Cardiac fibroblast (primary cell): Measurements from ENCODE around the gene INO80E.
A peak's percentile ranks its signal among the peaks of the same experiment; 100 is the strongest.

Experiments used
- DNase-seq, 2 donors: peaks; one replicate each; pipeline versions ENCODE4 v3.0.0 to v3.0.0-alpha.2; 2010; ENCODE audit warnings: low read depth in 2 of 2
- H3K4me3 ChIP-seq, 2 donors: replicated peaks in 1 of 2; 1 replicate in 1 of 2; 2 replicates in 1 of 2; pipeline ENCODE4 v1.5.1; 2011; ENCODE audit warnings: low read depth in 2 of 2, low read length in 2 of 2, mild to moderate bottlenecking in 2 of 2, moderate library complexity in 1 of 2
- TF ChIP-seq, protein P1 (sequence below): IDR thresholded peaks from one replicate; pipeline ENCODE4 v1.5.1; 2011; ENCODE audit warnings: low read depth, mild to moderate bottlenecking, low read length, inconsistent platforms

Gene INO80E

DNA sequence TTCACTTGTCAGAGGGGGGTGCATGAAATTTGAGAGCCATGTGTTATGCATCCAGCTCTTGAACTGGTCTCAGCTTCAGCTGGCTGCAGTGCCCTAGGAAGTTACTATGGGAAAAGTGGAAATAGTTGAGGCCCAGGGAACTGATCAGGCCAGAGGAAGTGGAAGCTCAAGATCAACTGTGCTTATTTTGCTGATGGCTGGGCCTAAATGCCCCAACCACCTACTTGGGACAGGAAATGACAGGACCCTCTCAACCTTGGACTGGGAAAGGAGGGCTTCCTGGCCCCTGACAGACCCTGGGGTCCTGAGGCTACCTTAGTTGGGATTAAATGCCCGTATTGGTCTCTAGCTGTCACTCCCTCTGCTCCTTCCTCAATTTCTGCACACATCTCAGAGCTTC, 23.5 kb upstream of the INO80E start:
- no peak overlapping the region for H3K4me3 ChIP-seq
- TF ChIP-seq, protein P1, sequence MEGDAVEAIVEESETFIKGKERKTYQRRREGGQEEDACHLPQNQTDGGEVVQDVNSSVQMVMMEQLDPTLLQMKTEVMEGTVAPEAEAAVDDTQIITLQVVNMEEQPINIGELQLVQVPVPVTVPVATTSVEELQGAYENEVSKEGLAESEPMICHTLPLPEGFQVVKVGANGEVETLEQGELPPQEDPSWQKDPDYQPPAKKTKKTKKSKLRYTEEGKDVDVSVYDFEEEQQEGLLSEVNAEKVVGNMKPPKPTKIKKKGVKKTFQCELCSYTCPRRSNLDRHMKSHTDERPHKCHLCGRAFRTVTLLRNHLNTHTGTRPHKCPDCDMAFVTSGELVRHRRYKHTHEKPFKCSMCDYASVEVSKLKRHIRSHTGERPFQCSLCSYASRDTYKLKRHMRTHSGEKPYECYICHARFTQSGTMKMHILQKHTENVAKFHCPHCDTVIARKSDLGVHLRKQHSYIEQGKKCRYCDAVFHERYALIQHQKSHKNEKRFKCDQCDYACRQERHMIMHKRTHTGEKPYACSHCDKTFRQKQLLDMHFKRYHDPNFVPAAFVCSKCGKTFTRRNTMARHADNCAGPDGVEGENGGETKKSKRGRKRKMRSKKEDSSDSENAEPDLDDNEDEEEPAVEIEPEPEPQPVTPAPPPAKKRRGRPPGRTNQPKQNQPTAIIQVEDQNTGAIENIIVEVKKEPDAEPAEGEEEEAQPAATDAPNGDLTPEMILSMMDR, result no peak
- no peak for DNase-seq

- DNase-seq, result no peak
- TF ChIP-seq, protein P1, result no peak
- no peak overlapping the region for H3K4me3 ChIP-seq
Measured at GRCh38 chr16:29972992-29973383, 23.1 kb upstream of the INO80E start.

GRCh38 chr16:29973384-29974246, 22.4 kb upstream of the INO80E start, which contains the start of gene TAOK2:
Gene TAOK2, plus strand, starts transcription at chr16:29973868. Its CDS starts 3,905 bp downstream, at chr16:29977773.
- TF ChIP-seq, protein P1, result no peak
- DNase-seq, result peak; percentile 99 to 100
- peak within 1 kb of the TSS; percentile 92 to 95 for H3K4me3 ChIP-seq

DNA sequence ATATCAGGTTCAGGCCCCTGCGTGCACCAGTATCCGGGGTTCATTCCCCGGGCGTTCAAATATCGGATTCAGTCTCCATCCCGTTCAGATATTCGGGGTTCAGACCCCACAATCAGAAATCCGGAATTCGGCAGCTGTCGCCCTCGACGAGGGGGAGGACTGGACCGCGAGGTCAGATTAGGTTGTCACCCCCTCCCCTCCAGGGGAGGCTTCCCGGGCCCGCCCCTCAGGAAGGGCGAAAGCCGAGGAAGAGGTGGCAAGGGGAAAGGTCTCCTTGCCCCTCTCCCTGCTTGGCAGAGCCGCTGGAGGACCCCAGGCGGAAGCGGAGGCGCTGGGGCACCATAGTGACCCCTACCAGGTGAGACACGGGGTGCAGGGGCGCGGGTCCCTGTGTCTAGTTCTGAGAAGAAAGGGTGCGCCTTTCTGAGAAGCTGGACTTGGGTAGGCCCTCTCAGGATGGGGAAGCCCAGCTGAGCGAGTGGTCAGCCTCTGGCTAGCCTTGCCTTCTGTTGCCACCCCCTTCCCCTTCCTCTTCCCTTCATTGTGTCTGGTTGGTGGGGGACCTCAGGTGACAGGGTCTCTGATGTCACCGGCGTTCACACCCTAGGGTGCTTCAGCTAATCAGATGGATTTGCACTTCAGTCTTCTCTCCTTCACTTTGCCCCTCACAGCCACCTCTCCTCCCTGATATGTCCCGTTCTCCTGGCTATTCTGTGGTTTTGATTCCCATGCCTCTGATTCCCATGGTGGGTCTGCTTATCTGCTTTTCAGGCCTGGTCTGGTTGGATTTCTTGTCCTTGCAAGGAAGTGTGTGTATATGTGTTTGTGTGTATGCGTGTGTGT, 21.5 kb upstream of the INO80E start:
- peak; percentile 30 to 34 for DNase-seq
- TF ChIP-seq, protein P1, result no peak
- peak overlapping the region; percentile 92 to 95 for H3K4me3 ChIP-seq

DNA sequence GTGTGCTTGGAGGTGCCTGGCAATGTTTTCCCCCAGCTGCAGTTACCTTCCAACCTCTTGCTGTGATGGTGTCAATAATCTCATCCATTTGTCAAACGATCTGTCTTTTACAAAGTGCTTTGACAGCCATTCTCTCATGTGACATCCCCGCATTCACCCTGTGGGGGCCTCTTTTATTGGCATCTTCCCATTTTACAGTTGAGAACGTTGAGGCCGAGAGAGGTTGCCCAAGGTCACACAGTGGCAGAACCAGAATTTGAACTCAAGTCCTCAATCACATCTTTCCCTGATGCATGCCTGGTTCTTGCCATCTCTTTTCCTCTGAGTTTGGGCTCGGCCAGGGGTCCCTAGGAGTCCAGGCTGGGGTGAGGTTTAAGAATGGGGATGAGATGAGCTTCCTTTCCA, 20.9 kb upstream of the INO80E start:
- DNase-seq, result no peak
- TF ChIP-seq, protein P1, result no peak
- peak overlapping the region; percentile 92 to 95 for H3K4me3 ChIP-seq

GRCh38 chr16:29975811-29976511, 20.1 kb upstream of the INO80E start:
- no peak for DNase-seq
- H3K4me3 ChIP-seq, result peak overlapping the region; percentile 92 to 95
- TF ChIP-seq, protein P1, result no peak
